OCI-LY1 (cell line): Measurements from ENCODE around the gene CHPF2.

Experiments used
- EZH2 ChIP-seq: fragments of 200-600 bp; sonication (generic), shearing (Covaris generic); IDR thresholded peaks from 2 replicates; pipeline ENCODE4 v1.8.0; 2017; ENCODE audit warnings: borderline replicate concordance, mixed run types, mild to moderate bottlenecking, antibody characterized with exemption, low read length, moderate library complexity, mixed read lengths
- TF ChIP-seq, protein P1 (sequence below): fragments of 200-600 bp; sonication (generic), shearing (Covaris generic); IDR thresholded peaks from 2 replicates; pipeline ENCODE4 v1.5.1; 2017; ENCODE audit warnings: mild to moderate bottlenecking, antibody characterized with exemption, low read length, moderate library complexity, mixed read lengths

DNA sequence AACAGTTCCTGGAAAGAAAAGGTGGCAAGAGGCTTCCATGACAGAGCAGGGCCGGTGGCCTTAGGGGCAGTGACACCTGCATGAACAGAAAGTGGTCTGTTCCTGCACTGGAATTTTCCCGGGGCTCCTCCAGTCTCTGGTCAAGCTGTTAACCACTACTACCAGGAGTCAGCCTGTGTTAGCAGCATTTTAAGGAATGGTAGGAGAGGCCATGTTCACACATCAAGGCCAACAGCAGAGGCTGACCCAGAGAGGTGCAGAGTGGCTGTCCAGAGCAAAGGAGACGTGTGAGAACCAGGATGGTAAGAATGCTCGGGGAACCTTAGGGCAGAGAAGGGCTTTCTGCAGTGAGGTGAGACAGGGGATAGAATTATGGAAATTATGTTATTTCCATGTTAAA lies 30.5 kb upstream of the CHPF2 start:
- no peak for TF ChIP-seq EZH2
- TF ChIP-seq, protein P1, sequence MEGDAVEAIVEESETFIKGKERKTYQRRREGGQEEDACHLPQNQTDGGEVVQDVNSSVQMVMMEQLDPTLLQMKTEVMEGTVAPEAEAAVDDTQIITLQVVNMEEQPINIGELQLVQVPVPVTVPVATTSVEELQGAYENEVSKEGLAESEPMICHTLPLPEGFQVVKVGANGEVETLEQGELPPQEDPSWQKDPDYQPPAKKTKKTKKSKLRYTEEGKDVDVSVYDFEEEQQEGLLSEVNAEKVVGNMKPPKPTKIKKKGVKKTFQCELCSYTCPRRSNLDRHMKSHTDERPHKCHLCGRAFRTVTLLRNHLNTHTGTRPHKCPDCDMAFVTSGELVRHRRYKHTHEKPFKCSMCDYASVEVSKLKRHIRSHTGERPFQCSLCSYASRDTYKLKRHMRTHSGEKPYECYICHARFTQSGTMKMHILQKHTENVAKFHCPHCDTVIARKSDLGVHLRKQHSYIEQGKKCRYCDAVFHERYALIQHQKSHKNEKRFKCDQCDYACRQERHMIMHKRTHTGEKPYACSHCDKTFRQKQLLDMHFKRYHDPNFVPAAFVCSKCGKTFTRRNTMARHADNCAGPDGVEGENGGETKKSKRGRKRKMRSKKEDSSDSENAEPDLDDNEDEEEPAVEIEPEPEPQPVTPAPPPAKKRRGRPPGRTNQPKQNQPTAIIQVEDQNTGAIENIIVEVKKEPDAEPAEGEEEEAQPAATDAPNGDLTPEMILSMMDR, result no peak
